ENCODE measurements around the gene CTSZ. TPM values are rescaled to one million over a fixed set of nuclear protein-coding genes. Genes with fewer than 3 reads are reported as not detected.

Gene CTSZ
- total and polyA plus RNA-seq, 7 donors: 93.9 to 312 (median 127) TPM

GRCh38 chr20:59026904-59027740 is 20.1 kb upstream of the CTSZ start:
- peaks cover 19 to 79% (median 38%) of the 10 kb centered on the region in 4 donors for H3K36me3 ChIP-seq
- WGBS, 2 donors: 87 to 88% methylated on average over 5 of the region's 5 CpGs
- intact Hi-C loops (cut with DNase I): no loop called here

DNA sequence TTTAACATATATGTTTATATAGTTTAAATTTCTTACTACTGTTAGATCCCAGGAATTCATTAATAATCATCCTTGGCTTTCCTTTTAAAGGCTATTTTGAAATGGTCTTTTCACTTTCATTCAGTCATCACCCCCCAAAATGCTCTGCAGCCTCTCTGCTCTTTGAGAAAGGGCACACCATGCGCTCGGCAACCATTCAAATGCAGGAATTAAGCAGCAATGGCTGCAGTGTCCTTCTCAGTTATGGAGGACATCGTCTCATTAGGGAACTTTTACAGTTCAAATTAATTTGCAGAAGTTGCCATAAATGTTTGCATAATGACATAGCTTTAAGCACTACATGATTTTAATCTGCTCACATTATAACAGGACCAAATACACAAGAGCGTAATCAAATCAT is 18.5 kb upstream of the CTSZ start:
- no peak overlapping the region for H3K4me3 ChIP-seq
- no peak for DNase-seq
- peaks cover 19 to 79% (median 41%) of the 10 kb centered on the region in 4 donors for H3K36me3 ChIP-seq
- TF ChIP-seq CTCF (IDR thresholded peaks at IDR 0.05) (no peak), EP300 (IDR thresholded peaks at IDR 0.05) (no peak), POLR2AphosphoS5 (IDR thresholded peaks at IDR 0.05) (no peak), POLR2A (IDR thresholded peaks at IDR 0.05) (no peak)
- no peak overlapping the region for H3K27ac ChIP-seq
- H3K27me3 ChIP-seq: no peaks in the 10 kb centered on the region
- intact Hi-C loops (cut with DNase I): no loop called here
- H3K9me3 ChIP-seq: no peaks in the 10 kb centered on the region
- WGBS, 2 donors: 95% methylated on average over 4 of the region's 4 CpGs
- H3K4me1 ChIP-seq: peaks cover 0 to 48% (median 42%) of the 10 kb centered on the region in 4 donors

More at GRCh38 chr20:59026904-59027740, 20.1 kb upstream of the CTSZ start:
- H3K27ac ChIP-seq: no peak overlapping the region
- no peak overlapping the region for H3K4me3 ChIP-seq
- TF ChIP-seq POLR2AphosphoS5 (IDR thresholded peaks at IDR 0.05): no peak
- no peak for TF ChIP-seq EP300 (IDR thresholded peaks at IDR 0.05)
- no peak for TF ChIP-seq CTCF (IDR thresholded peaks at IDR 0.05)
- TF ChIP-seq POLR2A (IDR thresholded peaks at IDR 0.05): no peak
- no peak for DNase-seq
- peaks cover 0 to 53% (median 50%) of the 10 kb centered on the region in 4 donors for H3K4me1 ChIP-seq
- no peaks in the 10 kb centered on the region for H3K9me3 ChIP-seq
- no peaks in the 10 kb centered on the region for H3K27me3 ChIP-seq

DNA sequence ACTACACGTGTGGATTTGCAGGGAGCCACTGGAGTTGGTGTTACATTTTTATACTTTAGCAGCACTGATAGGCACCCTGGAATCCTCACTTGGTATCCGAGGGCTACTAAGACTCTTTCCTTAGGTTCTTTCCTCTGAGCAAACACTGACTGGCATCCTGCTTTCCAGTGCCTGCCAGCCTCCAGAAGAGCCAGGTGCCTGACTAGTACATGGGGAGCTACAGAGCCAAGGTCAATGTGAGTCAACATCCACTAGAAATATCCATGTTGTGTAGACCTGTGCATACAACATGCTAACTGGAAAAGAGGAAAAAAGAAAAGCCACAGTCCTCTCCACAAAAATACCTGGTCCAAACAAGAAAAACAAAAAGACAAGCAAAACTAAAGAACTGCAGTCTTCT is 18.0 kb upstream of the CTSZ start:
- peaks cover 19 to 76% (median 39%) of the 10 kb centered on the region in 4 donors for H3K36me3 ChIP-seq
- H3K9me3 ChIP-seq: no peaks in the 10 kb centered on the region
- no peak for DNase-seq
- WGBS, 2 donors: 80 to 88% methylated on average over 2 of the region's 2 CpGs
- H3K27me3 ChIP-seq: no peaks in the 10 kb centered on the region
- H3K4me1 ChIP-seq: peaks cover 0 to 43% (median 38%) of the 10 kb centered on the region in 4 donors
- no peak for TF ChIP-seq POLR2A (IDR thresholded peaks at IDR 0.05)
- TF ChIP-seq POLR2AphosphoS5 (IDR thresholded peaks at IDR 0.05): no peak
- TF ChIP-seq CTCF (IDR thresholded peaks at IDR 0.05): no peak
- TF ChIP-seq EP300 (IDR thresholded peaks at IDR 0.05): no peak
- no peak overlapping the region for H3K4me3 ChIP-seq
- intact Hi-C loops (cut with DNase I): no loop called here
- H3K27ac ChIP-seq: no peak overlapping the region

DNA sequence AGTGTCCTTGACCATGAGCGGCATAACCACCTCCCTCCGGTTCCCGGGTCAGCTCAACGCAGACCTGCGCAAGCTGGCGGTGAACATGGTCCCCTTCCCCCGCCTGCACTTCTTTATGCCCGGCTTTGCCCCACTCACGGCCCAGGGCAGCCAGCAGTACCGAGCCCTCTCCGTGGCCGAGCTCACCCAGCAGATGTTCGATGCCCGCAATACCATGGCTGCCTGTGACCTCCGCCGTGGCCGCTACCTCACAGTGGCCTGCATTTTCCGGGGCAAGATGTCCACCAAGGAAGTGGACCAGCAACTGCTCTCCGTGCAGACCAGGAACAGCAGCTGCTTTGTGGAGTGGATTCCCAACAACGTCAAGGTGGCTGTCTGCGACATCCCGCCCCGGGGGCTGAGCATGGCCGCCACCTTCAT is 17.1 kb upstream of the CTSZ start:
- no peak for TF ChIP-seq CTCF (IDR thresholded peaks at IDR 0.05)
- no peak for TF ChIP-seq EP300 (IDR thresholded peaks at IDR 0.05)
- no peak for TF ChIP-seq POLR2AphosphoS5 (IDR thresholded peaks at IDR 0.05)
- no peak for TF ChIP-seq POLR2A (IDR thresholded peaks at IDR 0.05)
- H3K4me3 ChIP-seq: no peak overlapping the region
- H3K9me3 ChIP-seq: no peaks in the 10 kb centered on the region
- H3K4me1 ChIP-seq: peaks cover 0 to 34% (median 28%) of the 10 kb centered on the region in 4 donors
- no peaks in the 10 kb centered on the region for H3K27me3 ChIP-seq
- intact Hi-C loops (cut with DNase I): no loop called here
- 97% methylated on average over 24 of the region's 24 CpGs for WGBS, 2 donors
- no peak for DNase-seq
- H3K36me3 ChIP-seq: peaks cover 19 to 66% (median 33%) of the 10 kb centered on the region in 4 donors
- H3K27ac ChIP-seq: no peak overlapping the region

All from sigmoid colon (tissue), 7 donors.